Globus pallidus (tissue), 1 donor: ENCODE measurements around the gene SFRP2.

ENCODE experiments used
- DNase-seq: peaks from one replicate; pipeline ENCODE4 v3.0.0-alpha.2; 2015; ENCODE audit warnings: low spot score

The SFRP2 gene

GRCh38 chr4:153794006-153794405 is 5.1 kb upstream of the SFRP2 start:
- no peak for DNase-seq

- DNase-seq: no peak
Measured at GRCh38 chr4:153792618-153793247, 3.9 kb upstream of the SFRP2 start.

GRCh38 chr4:153791746-153792617 is 3.1 kb upstream of the SFRP2 start:
- DNase-seq: peak; percentile 25

- DNase-seq: no peak
Measured at GRCh38 chr4:153790962-153791551, 2.2 kb upstream of the SFRP2 start.

- DNase-seq: no peak
Measured at GRCh38 chr4:153790500-153790865, 1.6 kb upstream of the SFRP2 start.

GRCh38 chr4:153789741-153790499 is 1.0 kb upstream of the SFRP2 start:
- DNase-seq: no peak

GRCh38 chr4:153788051-153788412 is 851 bp downstream of the SFRP2 start:
- DNase-seq: no peak

- no peak for DNase-seq
Measured at GRCh38 chr4:153787575-153787974, 1.3 kb downstream of the SFRP2 start.

GRCh38 chr4:153787061-153787560 is 1.8 kb downstream of the SFRP2 start:
- no peak for DNase-seq

- peak; percentile 20 for DNase-seq
Measured at GRCh38 chr4:153785910-153786721, 2.8 kb downstream of the SFRP2 start.

GRCh38 chr4:153784166-153784699 is 4.7 kb downstream of the SFRP2 start:
- no peak for DNase-seq

- no peak for DNase-seq
Measured at GRCh38 chr4:153782581-153782980, 6.3 kb downstream of the SFRP2 start.

GRCh38 chr4:153781717-153782416 is 7.0 kb downstream of the SFRP2 start:
- no peak for DNase-seq

GRCh38 chr4:153781280-153781679 is 7.6 kb downstream of the SFRP2 start:
- DNase-seq: no peak

GRCh38 chr4:153780876-153781275 is 8.0 kb downstream of the SFRP2 start:
- no peak for DNase-seq

GRCh38 chr4:153780221-153780620 is 8.7 kb downstream of the SFRP2 start:
- DNase-seq: no peak

- no peak for DNase-seq
Measured at GRCh38 chr4:153778383-153778782, 10.5 kb downstream of the SFRP2 start.

GRCh38 chr4:153777421-153777820 is 11.5 kb downstream of the SFRP2 start:
- no peak for DNase-seq

- no peak for DNase-seq
Measured at GRCh38 chr4:153776601-153777000, 12.3 kb downstream of the SFRP2 start.

GRCh38 chr4:153773236-153773690 is 15.6 kb downstream of the SFRP2 start:
- DNase-seq: no peak
